ENCODE data around the gene PAM. TPM values are rescaled to one million over a fixed set of nuclear protein-coding genes. Genes with fewer than 3 reads are reported as not detected.

The PAM gene
- 100 to 1,000 TPM; 165 to 248 (median 215) TPM for polyA plus RNA-seq (ENCODE audit: insufficient read length in 4 of 4)

GRCh38 chr5:102754767-102755431, at the start of gene PAM:
Gene PAM (plus strand): TSS chr5:102755305. CDS start chr5:102866196, 110,891 bp downstream.
- DNase-seq (ENCODE audit: low read depth in 4 of 4, low spot score in 2 of 4), result peak; percentile 54 to 66 (median 60)

- DNase-seq (ENCODE audit: low read depth in 4 of 4, low spot score in 2 of 4), result no peak
These were observed 43.4 kb upstream of the PAM start for GRCh38 chr5:102711525-102712385.

GRCh38 chr5:102713278-102713677, 41.8 kb upstream of the PAM start:
- no peak for DNase-seq (ENCODE audit: low read depth in 4 of 4, low spot score in 2 of 4)

- peak; percentile 15 to 72 (median 48) for DNase-seq (ENCODE audit: low read depth in 4 of 4, low spot score in 2 of 4)
These were observed 41.3 kb upstream of the PAM start for GRCh38 chr5:102713682-102714231.

- no peak for DNase-seq (ENCODE audit: low read depth in 4 of 4, low spot score in 2 of 4)
These were observed 39.9 kb upstream of the PAM start for GRCh38 chr5:102715082-102715807.

GRCh38 chr5:102716017-102716416, 39.1 kb upstream of the PAM start:
- no peak for DNase-seq (ENCODE audit: low read depth in 4 of 4, low spot score in 2 of 4)

GRCh38 chr5:102718819-102719218, 36.3 kb upstream of the PAM start:
- no peak for DNase-seq (ENCODE audit: low read depth in 4 of 4, low spot score in 2 of 4)

- no peak for DNase-seq (ENCODE audit: low read depth in 4 of 4, low spot score in 2 of 4)
These were observed 35.2 kb upstream of the PAM start for GRCh38 chr5:102719886-102720285.

- no peak for DNase-seq (ENCODE audit: low read depth in 4 of 4, low spot score in 2 of 4)
These were observed 34.1 kb upstream of the PAM start for GRCh38 chr5:102720969-102721368.

- DNase-seq (ENCODE audit: low read depth in 4 of 4, low spot score in 2 of 4), result no peak
These were observed 32.2 kb upstream of the PAM start for GRCh38 chr5:102722931-102723330.

GRCh38 chr5:102731693-102732092, 23.4 kb upstream of the PAM start:
- DNase-seq (ENCODE audit: low read depth in 4 of 4, low spot score in 2 of 4), result no peak

GRCh38 chr5:102733534-102733933, 21.6 kb upstream of the PAM start:
- no peak for DNase-seq (ENCODE audit: low read depth in 4 of 4, low spot score in 2 of 4)

- no peak for DNase-seq (ENCODE audit: low read depth in 4 of 4, low spot score in 2 of 4)
These were observed 17.9 kb upstream of the PAM start for GRCh38 chr5:102737161-102737560.

- no peak for DNase-seq (ENCODE audit: low read depth in 4 of 4, low spot score in 2 of 4)
These were observed 17.2 kb upstream of the PAM start for GRCh38 chr5:102737805-102738469.

- DNase-seq (ENCODE audit: low read depth in 4 of 4, low spot score in 2 of 4), result no peak
These were observed 14.6 kb upstream of the PAM start for GRCh38 chr5:102740515-102740914.

- no peak for DNase-seq (ENCODE audit: low read depth in 4 of 4, low spot score in 2 of 4)
These were observed 12.9 kb upstream of the PAM start for GRCh38 chr5:102742215-102742614.

GRCh38 chr5:102743900-102744299, 11.2 kb upstream of the PAM start:
- DNase-seq (ENCODE audit: low read depth in 4 of 4, low spot score in 2 of 4), result no peak

- peak in 1 of 4 donors; percentile 12 for DNase-seq (ENCODE audit: low read depth in 4 of 4, low spot score in 2 of 4)
These were observed 7.5 kb upstream of the PAM start for GRCh38 chr5:102747386-102748166.

GRCh38 chr5:102749416-102750030, 5.6 kb upstream of the PAM start:
- no peak for DNase-seq (ENCODE audit: low read depth in 4 of 4, low spot score in 2 of 4)

Measured in left renal cortex interstitium (tissue), 4 donors.